SK-N-SH (cell line): ENCODE results near the gene DNHD1. TPM values are rescaled to one million over a fixed set of nuclear protein-coding genes. Genes with fewer than 3 reads are reported as not detected.

Experiments used
- CTCF ChIA-PET: fragments of 300-600, 350-600 bp; formaldehyde crosslinking; extraction: SDS; loops from one replicate; lab custom pipeline; 2021; lab: Yijun Ruan, JAX
- POLR2A ChIA-PET: fragments of 350-600 bp; sonication (Branson Sonifier 250); formaldehyde crosslinking; extraction: SDS; loops from one replicate; lab custom pipeline; 2020; ENCODE audit warnings: antibody characterized with exemption, inconsistent platforms; lab: Yijun Ruan, JAX
- DNase-seq: peaks from one replicate; pipeline ENCODE4 v3.0.0; 2012
- H2AFZ ChIP-seq: fragments of 200-600 bp; sonication (generic); 2 replicates; pipeline ENCODE4 v1.8.1; 2016; ENCODE audit warnings: antibody characterized with exemption, mild to moderate bottlenecking, low read depth
- H3F3A ChIP-seq: fragments of 200-600 bp; sonication (generic); replicated peaks from 2 replicates; pipeline ENCODE3; 2016; ENCODE audit warnings: antibody characterized with exemption, mild to moderate bottlenecking; ENCODE audit not compliant: insufficient read depth
- H3K27ac ChIP-seq, 2 experiments: fragments of 200-500 bp in 1 of 2; fragments of 200-600 bp in 1 of 2; sonication (Bioruptor generic) in 1 of 2; sonication (generic), shearing (Covaris generic) in 1 of 2; 2 replicates each; pipeline versions ENCODE4 v1.5.1 to v1.6.1; 2014 to 2016; ENCODE audit warnings: low read depth in 2 of 2, inconsistent platforms in 1 of 2, low read length in 1 of 2, mild to moderate bottlenecking in 1 of 2, mixed read lengths in 1 of 2
- H3K27me3 ChIP-seq: fragments of 200-600 bp; sonication (generic), shearing (Covaris generic); 2 replicates; pipeline ENCODE4 v1.6.1; 2016; ENCODE audit warnings: mixed run types; ENCODE audit not compliant: insufficient read depth
- H3K36me3 ChIP-seq, 2 experiments: fragments of 200-500 bp in 1 of 2; fragments of 200-600 bp in 1 of 2; sonication (Bioruptor generic) in 1 of 2; sonication (generic) in 1 of 2; replicated peaks in 1 of 2; 2 replicates each; pipeline versions ENCODE3 to v1.5.1; 2014 to 2016; ENCODE audit warnings: low read length in 1 of 2, mild to moderate bottlenecking in 1 of 2; ENCODE audit not compliant: insufficient read depth in 2 of 2, control insufficient read depth in 1 of 2
- H3K4me1 ChIP-seq, 2 experiments: fragments of 200-500 bp in 1 of 2; fragments of 200-600 bp in 1 of 2; sonication (Bioruptor generic) in 1 of 2; sonication (generic), shearing (Covaris generic) in 1 of 2; 2 replicates each; pipeline versions ENCODE4 v1.5.1 to v1.6.1; 2014 to 2016; ENCODE audit warnings: low read depth in 1 of 2, low read length in 1 of 2, mixed run types in 1 of 2; ENCODE audit not compliant: insufficient read depth in 2 of 2, control insufficient read depth in 1 of 2
- H3K4me2 ChIP-seq: fragments of 200-600 bp; sonication (generic), shearing (Covaris generic); 2 replicates; pipeline ENCODE4 v1.6.1; 2017; ENCODE audit warnings: mixed run types
- H3K4me3 ChIP-seq, 2 experiments: fragments of 200-500 bp in 1 of 2; fragments of 200-600 bp in 1 of 2; sonication (Bioruptor generic) in 1 of 2; sonication (generic), shearing (Covaris generic) in 1 of 2; 2 replicates each; pipeline versions ENCODE4 v1.5.1 to v1.8.1; 2014 to 2016; ENCODE audit warnings: low read depth in 2 of 2, inconsistent platforms in 1 of 2, low read length in 1 of 2, mild to moderate bottlenecking in 1 of 2, mixed read lengths in 1 of 2, moderate library complexity in 1 of 2
- H3K79me2 ChIP-seq: fragments of 200-600 bp; sonication (generic); 2 replicates; pipeline ENCODE4 v1.8.1; 2017; ENCODE audit warnings: mild to moderate bottlenecking; ENCODE audit not compliant: insufficient read depth
- H3K9ac ChIP-seq: fragments of 200-600 bp; sonication (generic); 2 replicates; pipeline ENCODE4 v1.6.1; 2017; ENCODE audit warnings: mixed run types
- H3K9me2 ChIP-seq: fragments of 200-600 bp; sonication (generic); 2 replicates; pipeline ENCODE4 v1.6.1; 2017; ENCODE audit warnings: mixed run types
- H3K9me3 ChIP-seq: fragments of 200-600 bp; sonication (generic); 2 replicates; pipeline ENCODE4 v1.6.1; 2017; ENCODE audit warnings: mixed run types, mild to moderate bottlenecking, moderate library complexity
- H4K20me1 ChIP-seq: fragments of 200-600 bp; sonication (generic); 2 replicates; pipeline ENCODE4 v1.6.1; 2017; ENCODE audit warnings: mild to moderate bottlenecking, mixed run types; ENCODE audit not compliant: insufficient read depth
- CHD2 ChIP-seq: fragments of 150-350 bp; IDR thresholded peaks from 2 replicates; pipeline ENCODE4 v1.6.1; 2018; ENCODE audit warnings: low read length; ENCODE audit not compliant: partially characterized antibody
- EP300 ChIP-seq, 2 experiments: IDR thresholded peaks; 2 replicates each; pipeline versions ENCODE4 v1.4.0 to v1.6.1; 2012; ENCODE audit warnings: borderline replicate concordance in 1 of 2, low read depth in 1 of 2, low read length in 1 of 2
- EZH2phosphoT487 ChIP-seq: fragments of 200-600 bp; sonication (generic); IDR thresholded peaks from 2 replicates; pipeline ENCODE4 v1.6.1; 2017; ENCODE audit warnings: low read depth, mixed run types, mild to moderate bottlenecking, antibody characterized with exemption, moderate library complexity, borderline replicate concordance
- FOSL2 ChIP-seq: IDR thresholded peaks from 2 replicates; pipeline ENCODE4 v1.4.0; 2012; ENCODE audit warnings: low read depth, mild to moderate bottlenecking, moderate library complexity, borderline replicate concordance
- FOXJ3 ChIP-seq: sonication (generic); formaldehyde crosslinking; IDR thresholded peaks from 2 replicates; pipeline ENCODE4 v1.5.1; 2020; ENCODE audit warnings: mild to moderate bottlenecking, missing genetic modification reagents
- GATA2 ChIP-seq: sonication (generic); formaldehyde crosslinking; IDR thresholded peaks from 2 replicates; pipeline ENCODE4 v1.5.0; 2020; ENCODE audit warnings: mild to moderate bottlenecking, missing genetic modification reagents
- MXI1 ChIP-seq: IDR thresholded peaks from 2 replicates; pipeline ENCODE4 v1.6.1; 2012; ENCODE audit warnings: mild to moderate bottlenecking, low read depth, low read length, improper control_type of control experiment
- NFIC ChIP-seq: IDR thresholded peaks from 2 replicates; pipeline ENCODE4 v1.4.0; 2012; ENCODE audit warnings: borderline replicate concordance
- NRF1 ChIP-seq: IDR thresholded peaks from 2 replicates; pipeline ENCODE4 v1.6.1; 2012; ENCODE audit warnings: low read depth, mild to moderate bottlenecking, low read length
- POLR2AphosphoS5 ChIP-seq: IDR thresholded peaks from 2 replicates; pipeline ENCODE4 v1.6.1; 2012; ENCODE audit warnings: low read depth, low read length
- RFX5 ChIP-seq: IDR thresholded peaks from 2 replicates; pipeline ENCODE4 v1.6.1; 2012; ENCODE audit warnings: mild to moderate bottlenecking, improper control_type of control experiment, low read length
- TAF1 ChIP-seq: IDR thresholded peaks from 2 replicates; pipeline ENCODE4 v1.6.1; 2012; ENCODE audit warnings: low read depth, mild to moderate bottlenecking, low read length, moderate library complexity, borderline replicate concordance
- TCF12 ChIP-seq: IDR thresholded peaks from 2 replicates; pipeline ENCODE4 v1.4.0; 2012
- WGBS: methylation state at CpG from one replicate; pipeline ENCODE4 v1.1.6; 2017; ENCODE audit warnings: low lambda C conversion rate; 5-methylcytosine and 5-hydroxymethylcytosine counted together
- polyA plus RNA-seq, 3 experiments: library from polyadenylated mRNA; depleted of rRNA; stranded (reverse); fragments of >200 nt; gene quantifications; 2 replicates each; pipeline ENCODE4 v1.2.3, GENCODE V29; 2012
- TF ChIP-seq, protein P1 (sequence below): fragments of 150-350 bp; IDR thresholded peaks from 2 replicates; pipeline ENCODE4 v1.6.1; 2017; ENCODE audit warnings: antibody characterized with exemption, low read length, low read depth, borderline replicate concordance

The DNHD1 gene
- polyA plus RNA-seq, 1 of the 3 experiments (the other 2 are of a cell fraction), result 5.3 TPM

DNA sequence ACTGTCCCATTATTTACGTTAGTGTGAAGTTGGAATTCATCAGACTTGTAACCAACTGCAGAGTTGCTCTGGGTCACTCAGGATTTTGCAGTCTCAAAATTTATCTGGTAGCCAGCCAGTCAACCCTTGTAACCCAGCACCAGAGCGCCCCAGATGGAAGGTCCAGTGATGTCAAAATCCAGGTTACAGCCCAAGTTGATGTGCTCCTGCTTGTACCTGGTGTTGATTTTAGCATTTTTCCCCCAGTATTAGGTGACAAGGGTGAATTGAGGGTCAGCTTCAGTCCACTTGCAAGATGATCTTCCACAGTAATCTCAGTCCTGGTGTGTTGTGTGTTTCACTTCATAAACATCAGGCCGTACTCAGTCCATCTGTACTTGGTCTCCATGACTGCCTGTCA, 8.3 kb upstream of the DNHD1 start:
- no peak for TF ChIP-seq POLR2AphosphoS5
- no peak for TF ChIP-seq MXI1
- Histone ChIP-seq H3K36me3 (peaks cover 27 to 49% of the 10 kb centered on the region in 2 experiments), H3K9ac (no peak overlapping the region), H3K4me1 (no peaks in the 10 kb centered on the region), H3K9me2 (no peaks in the 10 kb centered on the region), H3K4me2 (no peak overlapping the region), H3K79me2 (peaks cover 36% of the 10 kb centered on the region), H3K9me3 (no peaks in the 10 kb centered on the region), H2AFZ (no peak overlapping the region), H3K27ac (no peak overlapping the region), H3K4me3 (no peak overlapping the region), H3K27me3 (no peaks in the 10 kb centered on the region), H4K20me1 (no peaks in the 10 kb centered on the region), H3F3A (peaks cover 7% of the 10 kb centered on the region)
- 97% methylated on average over 3 of the region's 3 CpGs for WGBS
- ChIA-PET POLR2A (no interaction called here), CTCF (interaction anchor here (1.2 to 1.7 kb wide), 6 partner anchors 16 to 268 kb away, joined by 3 to 8 read pairs (median 4); no protein-coding TSS in a partner anchor)
- no peak for DNase-seq

DNA sequence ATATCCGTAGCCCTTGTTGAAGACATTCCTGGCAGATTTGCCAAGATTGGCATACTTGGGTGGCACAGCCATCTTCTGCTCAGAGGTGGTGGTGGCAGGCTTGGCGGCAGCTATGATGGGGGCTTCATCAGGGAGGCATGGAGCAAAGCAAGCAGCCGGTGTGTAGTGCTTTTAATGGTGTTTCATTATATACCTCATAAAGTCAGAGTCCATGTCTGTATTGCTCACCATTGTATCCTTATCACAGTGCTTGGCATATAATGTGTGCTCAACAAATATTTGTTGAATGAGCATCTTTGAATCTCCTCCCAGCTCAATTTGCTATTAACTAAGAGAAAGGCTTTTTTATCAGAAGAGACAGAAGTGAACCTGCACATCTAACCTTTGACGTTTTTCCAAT, 7.8 kb upstream of the DNHD1 start:
- no peak overlapping the region for H3K4me2 ChIP-seq
- no peaks in the 10 kb centered on the region for H3K9me2 ChIP-seq
- CTCF ChIA-PET, result interaction anchor here (0.9 to 1.7 kb wide), 8 partner anchors 12 to 127 kb away, joined by 3 to 8 read pairs (median 3); no protein-coding TSS in a partner anchor
- H3K4me1 ChIP-seq, result no peaks in the 10 kb centered on the region
- H3K27me3 ChIP-seq, result no peaks in the 10 kb centered on the region
- no peaks in the 10 kb centered on the region for H3K9me3 ChIP-seq
- H2AFZ ChIP-seq, result no peak overlapping the region
- peaks cover 33% of the 10 kb centered on the region; the same call in 1 of the 2 replicates for H3K79me2 ChIP-seq
- H3K27ac ChIP-seq, result no peak overlapping the region
- H3K36me3 ChIP-seq, result peaks cover 23 to 48% of the 10 kb centered on the region in 2 experiments
- peaks cover 7% of the 10 kb centered on the region for H3F3A ChIP-seq
- 82% methylated on average over 4 of the region's 4 CpGs for WGBS
- H3K4me3 ChIP-seq, result no peak overlapping the region
- H4K20me1 ChIP-seq, result no peaks in the 10 kb centered on the region
- no peak for TF ChIP-seq POLR2AphosphoS5
- no peak for TF ChIP-seq EP300 (IDR thresholded peaks at IDR 0.05; ENCODE audit: borderline replicate concordance in 1 of 2, low read depth in 1 of 2, low read length in 1 of 2)
- no peak for TF ChIP-seq CHD2
- TF ChIP-seq NRF1, result no peak
- no peak for TF ChIP-seq GATA2 (CRISPR knock-in tag)
- TF ChIP-seq FOXJ3 (CRISPR knock-in tag), result no peak
- no peak for TF ChIP-seq TAF1
- TF ChIP-seq RFX5, result no peak
- TF ChIP-seq, protein P1, sequence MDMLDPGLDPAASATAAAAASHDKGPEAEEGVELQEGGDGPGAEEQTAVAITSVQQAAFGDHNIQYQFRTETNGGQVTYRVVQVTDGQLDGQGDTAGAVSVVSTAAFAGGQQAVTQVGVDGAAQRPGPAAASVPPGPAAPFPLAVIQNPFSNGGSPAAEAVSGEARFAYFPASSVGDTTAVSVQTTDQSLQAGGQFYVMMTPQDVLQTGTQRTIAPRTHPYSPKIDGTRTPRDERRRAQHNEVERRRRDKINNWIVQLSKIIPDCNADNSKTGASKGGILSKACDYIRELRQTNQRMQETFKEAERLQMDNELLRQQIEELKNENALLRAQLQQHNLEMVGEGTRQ, result no peak
- TF ChIP-seq FOSL2, result no peak
- no peak for TF ChIP-seq NFIC
- TF ChIP-seq TCF12, result no peak
- TF ChIP-seq EZH2phosphoT487, result no peak
- no peak for DNase-seq
- POLR2A ChIA-PET, result no interaction called here
- H3K9ac ChIP-seq, result no peak overlapping the region
